ENCODE data around the gene DCAKD. TPM values are rescaled to one million over a fixed set of nuclear protein-coding genes. Genes with fewer than 3 reads are reported as not detected.

The DCAKD gene
- total RNA-seq = 39.8 and 41.5 TPM in 2 replicates
- 21.8 TPM in 2 replicates for polyA plus RNA-seq
- 26.3 and 28.3 TPM in 2 replicates for polyA plus RNA-seq (2012)
- 85.1 and 89.3 TPM in 2 replicates for polyA minus RNA-seq (ENCODE audit: low replicate concordance)

GRCh38 chr17:45051060-45051719 lies at the start of gene DCAKD:
TSS of gene DCAKD (minus strand) at chr17:45051632. CDS start at chr17:45034885, 16,747 bp downstream.
- H3K4me3 ChIP-seq (replicated peaks in 1 of 4; ENCODE audit: control extremely low read depth in 1 of 4, insufficient read depth in 1 of 4, low read depth in 3 of 4, low read length in 4 of 4) = peak within 1 kb of the TSS; percentile 65 to 83 (median 72)
- H3K4me2 ChIP-seq (ENCODE audit: extremely low read depth, insufficient read depth, low read length) = peak within 1 kb of the TSS; percentile 100
- H3K4me1 ChIP-seq (ENCODE audit: control insufficient read depth, extremely low read depth, insufficient read depth, low read length) = peaks cover 6% of the 10 kb centered on the region
- no peak for TF ChIP-seq EZH2 (IDR thresholded peaks at IDR 0.05; ENCODE audit: low read length, missing control alignments)
- no peak for TF ChIP-seq CTCF (conservative IDR thresholded peaks at IDR 0.05 in 1 of 2, IDR thresholded peaks at IDR 0.05 in 1 of 2; ENCODE audit: low read depth in 1 of 2, low read length in 2 of 2)
- no peaks in the 10 kb centered on the region for H3K36me3 ChIP-seq (ENCODE audit: control insufficient read depth, insufficient read depth, low read length)
- peaks cover 22% of the 10 kb centered on the region for H3K79me2 ChIP-seq (ENCODE audit: control insufficient read depth, insufficient read depth, low read length)
- peak; percentile 95 to 97 for DNase-seq (ENCODE audit: low read depth in 2 of 2)
- peak within 1 kb of the TSS; percentile 85 for H3K27ac ChIP-seq (ENCODE audit: insufficient read depth, low read length)
- H3K9ac ChIP-seq (ENCODE audit: insufficient read depth, low read length) = peak within 1 kb of the TSS; percentile 84
- peak within 1 kb of the TSS; percentile 81 for H2AFZ ChIP-seq (ENCODE audit: low read length)
- H3K27me3 ChIP-seq (ENCODE audit: control insufficient read depth, insufficient read depth, low read length) = no peaks in the 10 kb centered on the region
- H4K20me1 ChIP-seq (ENCODE audit: control insufficient read depth, extremely low read depth, insufficient read depth, low read length) = no peaks in the 10 kb centered on the region
- no peaks in the 10 kb centered on the region for H3K9me3 ChIP-seq (ENCODE audit: control insufficient read depth, insufficient read depth, low read depth, low read length)

- Histone ChIP-seq H3K27ac (ENCODE audit: insufficient read depth, low read length) (peak overlapping the region; percentile 38), H2AFZ (ENCODE audit: low read length) (no peak overlapping the region), H3K79me2 (ENCODE audit: control insufficient read depth, insufficient read depth, low read length) (no peaks in the 10 kb centered on the region), H4K20me1 (ENCODE audit: control insufficient read depth, extremely low read depth, insufficient read depth, low read length) (no peaks in the 10 kb centered on the region), H3K4me3 (replicated peaks in 1 of 4; ENCODE audit: control extremely low read depth in 1 of 4, insufficient read depth in 1 of 4, low read depth in 3 of 4, low read length in 4 of 4) (no peak overlapping the region), H3K9me3 (ENCODE audit: control insufficient read depth, insufficient read depth, low read depth, low read length) (no peaks in the 10 kb centered on the region), H3K4me1 (ENCODE audit: control insufficient read depth, extremely low read depth, insufficient read depth, low read length) (peaks cover 5% of the 10 kb centered on the region), H3K4me2 (ENCODE audit: extremely low read depth, insufficient read depth, low read length) (no peak overlapping the region), H3K9ac (ENCODE audit: insufficient read depth, low read length) (no peak overlapping the region), H3K36me3 (ENCODE audit: control insufficient read depth, insufficient read depth, low read length) (peaks cover 41% of the 10 kb centered on the region), H3K27me3 (ENCODE audit: control insufficient read depth, insufficient read depth, low read length) (no peaks in the 10 kb centered on the region)
- DNase-seq (ENCODE audit: low read depth in 2 of 2) = peak; percentile 58 to 81
- TF ChIP-seq CTCF (conservative IDR thresholded peaks at IDR 0.05 in 1 of 2, IDR thresholded peaks at IDR 0.05 in 1 of 2; ENCODE audit: low read depth in 1 of 2, low read length in 2 of 2) (peak; percentile 76 to 81), EZH2 (IDR thresholded peaks at IDR 0.05; ENCODE audit: low read length, missing control alignments) (no peak)
Observed at GRCh38 chr17:45098869-45099616, 47.6 kb upstream of the DCAKD start.

DNA sequence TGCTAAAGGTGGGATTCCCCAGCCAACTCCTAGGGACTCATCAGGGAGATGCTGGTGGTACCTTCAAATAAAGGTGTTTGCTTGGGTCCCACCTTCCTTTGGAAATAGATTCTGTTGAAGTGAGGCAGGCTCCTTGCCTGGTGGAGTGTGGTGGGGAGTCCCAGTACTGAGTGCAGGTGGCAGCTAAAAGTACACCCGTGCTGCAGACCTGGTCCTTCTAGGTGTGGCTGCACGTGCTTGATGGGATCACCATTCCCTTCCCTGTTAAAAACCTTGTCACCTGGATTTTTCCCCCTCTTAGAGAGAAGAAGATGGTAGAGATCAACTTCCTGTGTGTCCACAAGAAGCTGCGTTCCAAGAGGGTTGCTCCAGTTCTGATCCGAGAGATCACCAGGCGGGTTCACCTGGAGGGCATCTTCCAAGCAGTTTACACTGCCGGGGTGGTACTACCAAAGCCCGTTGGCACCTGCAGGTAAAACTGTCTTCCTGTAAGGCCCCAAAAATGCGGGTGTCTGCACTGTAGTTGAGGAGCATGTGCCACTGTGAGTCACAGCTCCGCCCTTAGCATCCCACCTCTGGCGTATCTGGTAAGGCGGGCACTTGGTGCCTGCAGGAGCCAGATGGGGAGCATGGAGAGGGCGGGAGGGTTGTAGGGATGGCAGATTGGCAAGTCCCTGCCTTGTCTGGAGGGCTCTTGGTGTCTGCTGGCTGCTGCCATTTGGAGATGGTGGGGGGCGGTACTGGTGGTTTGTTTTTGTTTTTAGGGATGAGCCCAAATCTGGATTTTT lies 46.8 kb upstream of the DCAKD start:
- H3K27me3 ChIP-seq (ENCODE audit: control insufficient read depth, insufficient read depth, low read length) = no peaks in the 10 kb centered on the region
- no peaks in the 10 kb centered on the region for H3K79me2 ChIP-seq (ENCODE audit: control insufficient read depth, insufficient read depth, low read length)
- peak overlapping the region; percentile 38 for H3K27ac ChIP-seq (ENCODE audit: insufficient read depth, low read length)
- H3K9me3 ChIP-seq (ENCODE audit: control insufficient read depth, insufficient read depth, low read depth, low read length) = no peaks in the 10 kb centered on the region
- H3K4me3 ChIP-seq (replicated peaks in 1 of 4; ENCODE audit: control extremely low read depth in 1 of 4, insufficient read depth in 1 of 4, low read depth in 3 of 4, low read length in 4 of 4) = no peak overlapping the region
- no peak for TF ChIP-seq CTCF (conservative IDR thresholded peaks at IDR 0.05 in 1 of 2, IDR thresholded peaks at IDR 0.05 in 1 of 2; ENCODE audit: low read depth in 1 of 2, low read length in 2 of 2)
- TF ChIP-seq EZH2 (IDR thresholded peaks at IDR 0.05; ENCODE audit: low read length, missing control alignments) = no peak
- no peak overlapping the region for H3K4me2 ChIP-seq (ENCODE audit: extremely low read depth, insufficient read depth, low read length)
- peaks cover 12% of the 10 kb centered on the region for H3K4me1 ChIP-seq (ENCODE audit: control insufficient read depth, extremely low read depth, insufficient read depth, low read length)
- no peak overlapping the region for H3K9ac ChIP-seq (ENCODE audit: insufficient read depth, low read length)
- no peak overlapping the region for H2AFZ ChIP-seq (ENCODE audit: low read length)
- DNase-seq (ENCODE audit: low read depth in 2 of 2) = no peak
- no peaks in the 10 kb centered on the region for H4K20me1 ChIP-seq (ENCODE audit: control insufficient read depth, extremely low read depth, insufficient read depth, low read length)
- peaks cover 35% of the 10 kb centered on the region for H3K36me3 ChIP-seq (ENCODE audit: control insufficient read depth, insufficient read depth, low read length)

All from fibroblast of lung (primary cell).